Right renal pelvis (tissue), 4 donors: ENCODE results near the gene SOX13. TPM values are rescaled to one million over a fixed set of nuclear protein-coding genes. Genes with fewer than 3 reads are reported as not detected.
A peak's percentile ranks its signal among the peaks of the same experiment; 100 is the strongest.

ENCODE experiments used
- DNase-seq, 4 donors: peaks; one replicate each; pipeline ENCODE4 v3.0.0-alpha.2; 2013; ENCODE audit warnings: low read depth in 4 of 4, low spot score in 3 of 4, missing footprints in 1 of 4
- polyA plus RNA-seq, 4 donors: library from polyadenylated mRNA; unstranded; fragments of 120-200 nt; gene quantifications; one replicate each; pipeline ENCODE4 v1.2.1, GENCODE V29; 2013; ENCODE audit not compliant: insufficient read length in 4 of 4

Gene SOX13
- polyA plus RNA-seq, 4 donors, result 45.3 to 53.1 (median 48.3) TPM

DNA sequence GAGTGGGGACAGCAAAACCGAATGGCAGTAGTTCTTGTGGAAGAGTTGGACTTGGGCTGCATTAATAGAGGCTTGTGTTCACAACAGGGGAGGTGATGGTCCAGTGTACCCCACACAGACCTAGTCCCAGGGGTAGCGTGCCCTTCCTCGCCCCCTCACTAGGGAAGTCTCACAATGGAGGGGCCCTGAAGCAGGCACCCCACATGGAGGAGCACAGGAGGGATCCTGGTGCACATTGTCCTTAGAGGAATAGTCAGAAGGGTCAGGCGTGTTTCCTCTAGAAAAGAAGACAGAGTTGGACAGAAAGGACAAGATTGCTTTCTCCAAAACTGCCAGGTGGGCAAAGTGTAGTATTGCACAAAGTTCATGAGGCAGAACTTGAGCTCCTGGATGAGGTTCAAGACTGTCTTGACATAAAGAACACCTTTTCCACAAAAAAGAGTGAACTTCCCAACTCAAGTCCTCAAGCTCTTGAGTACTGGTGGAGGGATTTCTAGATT lies 55.6 kb downstream of the SOX13 start:
- DNase-seq, result no peak

- peak in 2 of 4 donors; percentile 55 to 74 for DNase-seq
Observed at GRCh38 chr1:204128964-204129896, 56.3 kb downstream of the SOX13 start.

- no peak for DNase-seq
Observed at GRCh38 chr1:204130178-204130577, 57.3 kb downstream of the SOX13 start.

- DNase-seq, result no peak
Observed at GRCh38 chr1:204130981-204131892, 58.3 kb downstream of the SOX13 start.

GRCh38 chr1:204131978-204132377 lies 59.1 kb downstream of the SOX13 start:
- DNase-seq, result no peak

GRCh38 chr1:204132718-204133117 lies 59.8 kb downstream of the SOX13 start:
- no peak for DNase-seq

- no peak for DNase-seq
Observed at GRCh38 chr1:204134103-204134502, 61.2 kb downstream of the SOX13 start.

GRCh38 chr1:204136814-204137213 lies 63.9 kb downstream of the SOX13 start:
- DNase-seq, result no peak

DNA sequence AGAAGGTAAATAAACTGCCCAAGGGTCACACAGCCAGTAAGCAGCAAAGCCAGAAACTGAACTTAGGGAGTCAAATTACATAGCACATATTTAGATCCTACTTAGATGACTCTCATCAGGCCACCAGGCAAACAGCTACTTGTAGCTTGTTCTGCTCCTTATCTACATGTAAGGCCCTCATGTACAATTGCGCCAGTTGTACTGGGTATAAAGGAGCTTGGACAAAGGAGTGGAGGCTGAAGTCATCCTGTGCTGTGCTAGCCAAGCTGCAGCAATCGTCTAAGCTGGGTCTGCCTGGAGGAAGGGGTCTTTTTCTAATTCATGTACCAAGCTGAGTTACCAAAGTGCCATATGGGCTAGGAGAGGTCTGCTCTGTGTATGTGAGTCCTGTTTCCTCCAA lies 66.2 kb downstream of the SOX13 start:
- DNase-seq, result no peak

DNA sequence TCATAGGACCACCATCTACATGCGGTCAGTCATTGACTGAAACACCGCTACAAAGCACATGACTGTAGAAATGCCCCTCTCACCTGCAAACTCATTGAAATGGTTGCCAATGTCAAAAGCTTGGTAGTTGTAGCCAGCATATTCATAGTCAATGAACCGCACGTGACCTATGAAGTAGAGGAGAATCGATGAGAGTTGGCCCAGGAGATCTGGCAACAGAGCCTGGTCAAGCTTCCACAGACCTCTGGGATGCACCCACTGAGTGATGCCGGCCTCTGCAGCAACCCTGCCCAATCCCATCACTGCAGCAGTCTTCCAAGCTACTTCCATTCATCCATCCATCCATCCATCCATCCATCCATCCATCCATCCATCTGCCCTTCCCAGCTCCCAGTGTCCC lies 67.0 kb downstream of the SOX13 start:
- no peak for DNase-seq

DNA sequence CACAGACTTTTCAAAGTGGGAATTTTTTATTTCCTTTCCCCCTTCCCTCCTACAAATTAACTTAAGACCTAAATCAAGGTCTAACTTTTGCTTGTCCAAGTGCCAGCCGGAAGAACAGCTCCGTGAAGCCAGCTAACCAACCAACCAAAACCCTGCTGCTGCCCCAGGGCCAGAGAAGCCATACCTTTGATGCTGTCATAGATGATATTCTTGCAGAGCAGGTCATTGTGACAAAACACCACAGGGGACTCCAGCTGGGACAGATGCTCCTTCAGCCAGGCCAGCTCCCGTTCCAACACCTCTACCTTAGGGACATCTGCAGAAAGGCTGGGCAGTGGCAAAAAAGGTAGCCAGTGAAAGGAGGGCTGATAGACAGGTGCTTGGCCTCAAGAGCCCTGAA lies 68.2 kb downstream of the SOX13 start:
- DNase-seq, result no peak

GRCh38 chr1:204142032-204142974 lies 69.4 kb downstream of the SOX13 start:
- DNase-seq, result no peak

DNA sequence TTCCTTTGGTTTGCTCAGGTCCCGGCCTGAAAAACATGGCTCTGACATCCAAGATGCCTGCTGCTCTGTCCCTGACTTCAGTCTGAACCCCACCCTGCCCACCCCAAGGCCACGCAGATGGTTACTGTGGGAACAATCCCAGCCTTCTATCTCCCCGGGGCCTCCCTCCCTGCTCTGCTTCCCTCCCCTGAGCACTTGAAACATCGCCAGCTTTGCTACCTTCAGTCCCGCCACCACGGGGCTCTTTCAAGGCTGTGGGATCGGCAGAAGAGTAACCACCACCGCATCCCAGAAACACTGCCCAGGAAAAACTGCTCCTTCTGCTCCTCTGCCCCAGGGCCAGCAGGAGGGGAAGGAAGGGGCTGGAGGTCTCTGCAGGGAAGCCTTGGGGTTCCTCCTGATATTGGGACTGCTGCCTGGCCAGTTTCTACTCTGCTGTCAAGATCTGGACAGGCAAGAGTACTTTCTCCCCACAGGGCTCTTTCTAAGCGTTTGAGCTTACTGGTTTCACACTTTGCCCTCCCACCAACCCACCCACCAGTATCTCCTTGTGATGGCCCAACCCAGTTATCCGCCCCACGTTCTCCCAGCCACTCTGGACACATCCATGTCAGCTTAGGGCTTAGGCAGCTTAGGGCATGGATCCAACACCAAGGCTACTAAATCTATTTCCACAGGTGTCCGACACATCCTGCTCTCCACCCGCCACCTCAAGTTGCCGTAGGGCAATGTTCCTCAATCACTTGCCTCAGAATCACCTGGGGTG lies 70.5 kb downstream of the SOX13 start:
- no peak for DNase-seq

DNA sequence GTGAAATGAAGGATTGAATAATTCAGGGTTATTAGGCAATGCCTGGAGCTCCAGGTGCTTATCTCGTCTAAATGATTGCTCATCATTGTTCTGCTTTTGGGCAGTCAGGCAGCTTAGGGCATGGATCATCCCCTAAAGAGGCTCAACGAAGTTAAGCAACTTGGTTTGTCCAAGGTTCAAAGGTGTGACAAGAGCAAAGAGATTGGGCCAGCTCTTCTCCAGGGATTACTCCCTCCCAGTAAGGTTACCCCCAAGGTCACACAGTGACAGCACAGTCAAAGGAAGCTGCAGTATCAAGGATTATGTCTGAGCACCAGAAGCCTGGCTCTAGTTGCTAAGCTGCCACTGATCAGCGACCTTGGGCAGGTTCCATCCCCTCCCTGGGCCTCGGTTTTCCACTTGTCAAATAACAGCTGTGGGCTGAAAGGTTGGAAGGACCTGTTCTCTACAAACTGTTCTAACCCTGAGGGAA lies 72.2 kb downstream of the SOX13 start:
- DNase-seq, result no peak

- DNase-seq, result no peak
Observed at GRCh38 chr1:204146309-204146708, 73.4 kb downstream of the SOX13 start.

- DNase-seq, result no peak
Observed at GRCh38 chr1:204146965-204147364, 74.0 kb downstream of the SOX13 start.

GRCh38 chr1:204147406-204148383 lies 74.8 kb downstream of the SOX13 start:
- no peak for DNase-seq

GRCh38 chr1:204149107-204149506 lies 76.2 kb downstream of the SOX13 start:
- no peak for DNase-seq
